ENCODE data around the gene GARRE1. TPM values are rescaled to one million over a fixed set of nuclear protein-coding genes. Genes with fewer than 3 reads are reported as not detected.

Gene GARRE1
- total RNA-seq, 4 donors from 2014 or later, result 16.7 to 27.8 (median 22.7) TPM

- H3K4me1 ChIP-seq, result peaks cover 0 to 14% (median 11%) of the 10 kb centered on the region in 4 donors
- no peaks in the 10 kb centered on the region for H3K9me3 ChIP-seq
- 18 to 40% methylated on average over 3 to 11 of the region's 11 CpGs for WGBS, 2 donors (ENCODE audit: low coverage in 1 of 2)
- intact Hi-C loops (cut with DNase I; ENCODE audit: low total_unique reads) (no loop called here), in situ Hi-C loops (cut with MboI; ENCODE audit: low pct_ligation_motif_present in 1 of 4, low pct_unique_long_range_greater_than_20kb in 1 of 4, low sequenced_read_pairs in 3 of 4) (loop anchor here in 2 of 4 donors (25.0 kb wide), 1 partner anchor 104 kb away; no protein-coding TSS in a partner anchor)
- no peaks in the 10 kb centered on the region for H3K27me3 ChIP-seq
- TF ChIP-seq CTCF (IDR thresholded peaks at IDR 0.05), result no peak
- TF ChIP-seq POLR2AphosphoS5 (IDR thresholded peaks at IDR 0.05), result no peak
- TF ChIP-seq EP300 (IDR thresholded peaks at IDR 0.05; ENCODE audit: low read depth), result no peak
- TF ChIP-seq POLR2A (IDR thresholded peaks at IDR 0.05), result no peak
- DNase-seq, result no peak
- peaks cover 0 to 18% (median 8%) of the 10 kb centered on the region in 4 donors for H3K36me3 ChIP-seq
- no peak overlapping the region for H3K4me3 ChIP-seq
- H3K27ac ChIP-seq, result peak overlapping the region; percentile 0 to 70 (median 48)
These were observed 21.5 kb upstream of the GARRE1 start for GRCh38 chr19:34232566-34233481.

GRCh38 chr19:34235425-34235940, 18.9 kb upstream of the GARRE1 start:
- H3K4me3 ChIP-seq, result no peak overlapping the region
- H3K4me1 ChIP-seq, result peaks cover 0 to 14% (median 11%) of the 10 kb centered on the region in 4 donors
- in situ Hi-C loops (cut with MboI; ENCODE audit: low pct_ligation_motif_present in 1 of 4, low pct_unique_long_range_greater_than_20kb in 1 of 4, low sequenced_read_pairs in 3 of 4), result loop anchor here in 2 of 4 donors (25.0 kb wide), 1 partner anchor 102 kb away; no protein-coding TSS in a partner anchor
- H3K9me3 ChIP-seq, result no peaks in the 10 kb centered on the region
- H3K36me3 ChIP-seq, result no peaks in the 10 kb centered on the region
- WGBS, 2 donors (ENCODE audit: low coverage in 1 of 2), result 90 to 100% methylated on average over 2 of the region's 2 CpGs
- no peak overlapping the region for H3K27ac ChIP-seq
- no peaks in the 10 kb centered on the region for H3K27me3 ChIP-seq
- TF ChIP-seq POLR2A (IDR thresholded peaks at IDR 0.05) (no peak), POLR2AphosphoS5 (IDR thresholded peaks at IDR 0.05) (no peak), EP300 (IDR thresholded peaks at IDR 0.05; ENCODE audit: low read depth) (no peak), CTCF (IDR thresholded peaks at IDR 0.05) (no peak)
- intact Hi-C loops (cut with DNase I; ENCODE audit: low total_unique reads), result no loop called here
- DNase-seq, result no peak

- TF ChIP-seq POLR2A (IDR thresholded peaks at IDR 0.05) (no peak), EP300 (IDR thresholded peaks at IDR 0.05; ENCODE audit: low read depth) (no peak), POLR2AphosphoS5 (IDR thresholded peaks at IDR 0.05) (no peak), CTCF (IDR thresholded peaks at IDR 0.05) (no peak)
- WGBS, 2 donors (ENCODE audit: low coverage in 1 of 2), result 56 to 57% methylated on average over 5 to 18 of the region's 18 CpGs
- intact Hi-C loops (cut with DNase I; ENCODE audit: low total_unique reads), result no loop called here
- H3K27ac ChIP-seq, result peak overlapping the region in 1 of 4 donors; percentile 56
- no peaks in the 10 kb centered on the region for H3K36me3 ChIP-seq
- H3K4me1 ChIP-seq, result peaks cover 0 to 14% (median 11%) of the 10 kb centered on the region in 4 donors
- H3K9me3 ChIP-seq, result no peaks in the 10 kb centered on the region
- peak; percentile 44 for DNase-seq
- H3K4me3 ChIP-seq, result no peak overlapping the region
- in situ Hi-C loops (cut with MboI; ENCODE audit: low pct_ligation_motif_present in 1 of 4, low pct_unique_long_range_greater_than_20kb in 1 of 4, low sequenced_read_pairs in 3 of 4), result loop anchor here in 2 of 4 donors (25.0 kb wide), 1 partner anchor 101 kb away; no protein-coding TSS in a partner anchor
- H3K27me3 ChIP-seq, result no peaks in the 10 kb centered on the region
These were observed 18.0 kb upstream of the GARRE1 start for GRCh38 chr19:34236035-34236987.

Measured in transverse colon (tissue), 4 donors.